Stimulated activated naive CD8-positive, alpha-beta T cell treated with anti-CD3 and anti-CD28 coated beads, Interleukin-15, amount 100 ng/mL, for 72 hours (primary cell): ENCODE results near the gene IPO4.

ENCODE experiments used
- ATAC-seq: fragments of 150-1000 bp; cut with Tn5 transposase; 2 replicates; pipeline ENCODE4 v1.10.0; 2021; ENCODE audit warnings: mild to moderate bottlenecking, moderate library complexity
- DNase-seq, 2 donors: peaks; one replicate each; pipeline ENCODE4 v3.0.0; 2021 to 2022
- H3K27ac Mint-ChIP-seq, 2 donors: one replicate each; pipeline ENCODE4 v1.8.0; 2022; ENCODE audit warnings: mild to moderate bottlenecking in 2 of 2, mixed read lengths in 2 of 2, moderate library complexity in 2 of 2
- H3K27me3 Mint-ChIP-seq: one replicate; pipeline ENCODE4 v1.8.0; 2022; ENCODE audit warnings: mixed read lengths
- H3K4me1 Mint-ChIP-seq: one replicate; pipeline ENCODE4 v1.8.0; 2022; ENCODE audit warnings: mild to moderate bottlenecking, mixed read lengths
- H3K4me3 Mint-ChIP-seq, 2 donors: one replicate each; pipeline ENCODE4 v1.8.0; 2022; ENCODE audit warnings: mild to moderate bottlenecking in 2 of 2, mixed read lengths in 2 of 2, moderate library complexity in 1 of 2
- H3K9me3 Mint-ChIP-seq, 2 donors: one replicate each; pipeline ENCODE4 v1.8.0; 2022; ENCODE audit warnings: mixed read lengths in 2 of 2

IPO4 gene

DNA sequence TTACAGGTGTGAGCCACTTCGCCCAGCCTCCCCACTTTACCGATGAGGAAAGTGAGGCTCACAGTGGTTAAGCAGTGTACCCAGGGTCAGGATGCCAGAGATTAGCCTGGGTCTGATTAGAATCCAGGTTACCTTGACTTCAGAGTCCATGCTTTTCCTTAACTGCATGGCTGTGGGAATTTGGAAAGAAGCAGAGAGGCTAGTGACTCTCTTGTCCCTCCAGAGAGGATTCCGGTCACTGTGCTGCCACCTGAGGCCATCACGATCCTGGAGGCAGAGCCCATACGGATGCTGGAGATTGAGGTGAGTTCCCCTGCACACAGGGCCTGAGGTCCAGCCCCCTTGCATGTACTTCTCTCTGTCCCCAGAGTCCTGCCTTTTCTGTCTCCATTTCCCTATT is 12.0 kb downstream of the IPO4 start:
- Mint-ChIP-seq H3K4me1 (peaks cover 22% of the 10 kb centered on the region), H3K4me3 (no peak overlapping the region), H3K9me3 (no peaks in the 10 kb centered on the region), H3K27ac (no peak overlapping the region), H3K27me3 (no peaks in the 10 kb centered on the region)
- DNase-seq (no peak), ATAC-seq (no peak)

GRCh38 chr14:24172871-24173281 is 15.7 kb downstream of the IPO4 start:
- Mint-ChIP-seq H3K9me3 (no peaks in the 10 kb centered on the region), H3K27ac (peak overlapping the region in 1 of 2 donors; percentile 65), H3K27me3 (no peaks in the 10 kb centered on the region), H3K4me3 (peak overlapping the region; percentile 34 to 95), H3K4me1 (peaks cover 32% of the 10 kb centered on the region)
- DNase-seq (no peak), ATAC-seq (no peak)

- DNase-seq (no peak), ATAC-seq (no peak)
- Mint-ChIP-seq H3K4me1 (peaks cover 37% of the 10 kb centered on the region), H3K27ac (peak overlapping the region; percentile 74 to 88), H3K4me3 (peak overlapping the region; percentile 88 to 95), H3K9me3 (no peaks in the 10 kb centered on the region), H3K27me3 (no peaks in the 10 kb centered on the region)
Measured at GRCh38 chr14:24172261-24172860, 16.3 kb downstream of the IPO4 start.

GRCh38 chr14:24171422-24172260 is 17.0 kb downstream of the IPO4 start, which contains the start of gene REC8:
Gene REC8, plus strand, starts transcription at chr14:24172080. Its CDS starts 473 bp downstream, at chr14:24172553.
- H3K4me1 Mint-ChIP-seq = peaks cover 44% of the 10 kb centered on the region
- DNase-seq = peak; percentile 83 to 88

DNA sequence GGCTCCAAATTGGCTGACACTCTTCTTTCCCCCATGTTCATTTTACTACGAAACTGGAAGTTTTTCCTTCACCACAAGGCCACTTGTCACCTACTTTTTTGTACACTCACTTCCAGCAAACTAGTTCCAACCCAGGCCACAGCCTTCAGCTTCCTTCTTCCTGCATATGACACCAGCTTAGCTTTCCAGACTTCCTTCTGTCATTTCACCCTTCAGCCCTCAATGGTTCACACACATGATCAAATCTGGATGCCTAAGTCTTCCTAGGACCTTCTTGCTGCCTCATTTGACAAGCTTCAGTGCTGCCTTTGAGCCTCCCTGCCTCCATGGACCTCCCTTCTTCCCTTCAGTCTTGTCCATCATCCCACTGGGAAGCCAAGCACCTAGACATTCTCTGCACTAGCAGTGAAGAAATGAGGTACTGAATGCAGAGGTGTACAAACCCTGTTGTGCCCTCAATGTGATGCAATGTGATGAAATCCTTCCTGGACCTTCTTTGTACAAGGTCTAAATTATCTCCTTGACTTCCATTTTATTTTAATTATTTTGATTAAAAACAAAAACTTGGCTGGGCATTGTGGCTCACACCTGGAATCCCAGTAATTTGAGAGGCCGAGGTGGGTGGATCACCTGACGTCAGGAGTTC is 21.0 kb downstream of the IPO4 start:
- Mint-ChIP-seq H3K27ac (peak overlapping the region; percentile 94 to 97), H3K9me3 (no peaks in the 10 kb centered on the region), H3K4me3 (no peak overlapping the region), H3K27me3 (no peaks in the 10 kb centered on the region), H3K4me1 (peaks cover 77% of the 10 kb centered on the region)
- DNase-seq (no peak), ATAC-seq (no peak)

More at GRCh38 chr14:24171422-24172260, 17.0 kb downstream of the IPO4 start, which contains the start of gene REC8:
- Mint-ChIP-seq H3K9me3 (no peaks in the 10 kb centered on the region), H3K27me3 (no peaks in the 10 kb centered on the region), H3K27ac (peak within 1 kb of the TSS; percentile 74 to 92), H3K4me3 (peak within 1 kb of the TSS; percentile 88 to 95)
- peak; percentile 89 for ATAC-seq

- ATAC-seq = no peak
- Mint-ChIP-seq H3K27me3 (no peaks in the 10 kb centered on the region), H3K9me3 (no peaks in the 10 kb centered on the region), H3K4me3 (peak overlapping the region in 1 of 2 donors; percentile 19), H3K27ac (peak overlapping the region; percentile 92 to 94), H3K4me1 (peaks cover 80% of the 10 kb centered on the region)
- no peak for DNase-seq
Measured at GRCh38 chr14:24165785-24166184, 22.8 kb downstream of the IPO4 start.

GRCh38 chr14:24164518-24164991 is 24.1 kb downstream of the IPO4 start:
- Mint-ChIP-seq H3K9me3 (no peaks in the 10 kb centered on the region), H3K4me1 (peaks cover 89% of the 10 kb centered on the region), H3K27ac (peak overlapping the region in 1 of 2 donors; percentile 100), H3K27me3 (no peaks in the 10 kb centered on the region), H3K4me3 (no peak overlapping the region)
- DNase-seq = no peak
- ATAC-seq = no peak

DNA sequence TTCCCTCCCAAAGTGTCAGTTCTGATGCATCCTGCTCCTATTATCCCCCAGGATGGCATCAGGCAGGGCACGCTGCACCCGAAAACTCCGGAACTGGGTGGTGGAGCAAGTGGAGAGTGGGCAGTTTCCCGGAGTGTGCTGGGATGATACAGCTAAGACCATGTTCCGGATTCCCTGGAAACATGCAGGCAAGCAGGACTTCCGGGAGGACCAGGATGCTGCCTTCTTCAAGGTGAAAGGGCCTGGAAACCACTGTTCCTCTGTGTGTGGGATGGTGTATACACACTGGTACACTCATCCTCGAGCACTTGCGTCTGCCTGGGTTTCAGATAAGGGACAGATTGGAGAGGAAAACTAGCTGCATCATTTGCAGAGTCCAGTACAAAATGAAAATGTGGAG is 26.5 kb downstream of the IPO4 start:
- Mint-ChIP-seq H3K9me3 (no peaks in the 10 kb centered on the region), H3K4me3 (peak overlapping the region; percentile 96 to 98), H3K27me3 (no peaks in the 10 kb centered on the region), H3K27ac (peak overlapping the region; percentile 100), H3K4me1 (peaks cover 76% of the 10 kb centered on the region)
- ATAC-seq (no peak), DNase-seq (no peak)

DNA sequence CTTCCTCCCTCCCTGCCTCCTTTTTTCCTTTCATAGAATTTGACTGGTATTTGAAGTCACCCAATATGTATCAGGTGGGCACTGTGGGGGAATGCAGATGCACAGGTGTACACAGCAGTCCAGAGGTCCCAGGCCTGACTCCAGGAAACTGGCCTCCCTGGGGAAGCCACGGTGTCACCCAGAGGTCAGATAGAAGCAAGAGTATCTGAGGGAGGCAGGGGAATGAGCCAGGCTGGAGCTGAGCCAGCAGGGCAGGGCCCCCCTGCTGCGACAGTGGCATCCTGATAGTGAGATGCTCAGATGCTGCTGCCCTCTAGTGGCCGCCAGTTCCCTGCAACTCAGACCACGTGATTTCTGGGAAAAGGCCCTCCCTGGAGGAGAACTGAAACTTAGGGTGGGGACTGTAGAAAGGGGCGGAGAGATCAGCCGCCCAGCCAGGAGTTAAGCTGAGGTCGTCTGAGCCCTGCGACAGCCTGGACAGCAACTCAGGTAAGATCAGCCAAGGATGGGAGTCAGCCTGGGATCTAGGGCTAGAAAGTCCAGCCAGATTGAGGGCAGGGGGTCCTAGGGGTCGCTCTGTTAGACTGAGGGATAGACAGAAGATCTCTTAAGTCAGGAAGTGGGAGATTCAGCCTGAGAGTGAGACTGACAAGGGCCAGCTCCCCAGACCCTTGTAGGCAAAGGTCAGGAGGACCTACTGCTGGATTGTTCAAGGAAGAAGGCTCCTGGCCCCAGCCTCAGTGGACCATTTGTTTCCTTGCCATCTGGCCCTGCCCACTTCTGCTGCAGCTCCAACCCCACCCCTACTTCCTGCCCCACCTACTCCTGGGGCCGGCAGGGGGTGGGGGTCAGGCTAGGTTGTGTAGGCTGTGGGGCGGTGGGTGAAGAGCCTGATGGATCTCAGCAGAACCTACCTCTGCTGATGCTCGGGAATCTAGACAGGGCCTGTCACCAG is 27.5 kb downstream of the IPO4 start, which contains the start of gene IRF9:
Gene IRF9, plus strand, starts transcription at position 416 of the 955 bp plus-strand sequence. CDS start 880 bp downstream, outside the sequence.
- DNase-seq (peak; percentile 98 to 99), ATAC-seq (peak; percentile 91)
- Mint-ChIP-seq H3K4me1 (peaks cover 67% of the 10 kb centered on the region), H3K4me3 (peak within 1 kb of the TSS; percentile 96 to 98), H3K27ac (peak within 1 kb of the TSS; percentile 100), H3K9me3 (no peaks in the 10 kb centered on the region), H3K27me3 (no peaks in the 10 kb centered on the region)

DNA sequence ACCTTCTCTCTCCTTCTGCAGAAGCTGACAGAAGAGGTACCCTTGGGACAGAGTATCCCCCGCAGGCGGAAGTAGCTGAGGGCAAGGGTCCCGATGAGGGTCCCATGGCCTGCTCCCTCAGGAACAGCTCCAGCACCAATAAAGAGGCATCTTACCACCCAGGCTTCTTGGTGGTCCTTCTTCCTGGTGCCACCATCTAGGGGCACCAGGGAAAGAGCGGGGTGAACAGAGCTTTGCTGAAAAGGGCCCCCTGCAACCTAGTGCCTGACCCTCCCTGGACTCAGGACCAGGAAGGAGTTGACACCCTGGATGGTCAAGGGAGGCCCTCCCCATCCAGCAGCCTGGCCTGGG is 28.1 kb downstream of the IPO4 start:
- Mint-ChIP-seq H3K4me1 (peaks cover 60% of the 10 kb centered on the region), H3K4me3 (peak overlapping the region in 1 of 2 donors; percentile 19)

GRCh38 chr14:24159777-24160498 is 28.7 kb downstream of the IPO4 start:
- no peaks in the 10 kb centered on the region for H3K27me3 Mint-ChIP-seq
- H3K9me3 Mint-ChIP-seq = no peaks in the 10 kb centered on the region
- DNase-seq (no peak), ATAC-seq (no peak)
- H3K4me3 Mint-ChIP-seq = peak overlapping the region in 1 of 2 donors; percentile 19
- peaks cover 55% of the 10 kb centered on the region for H3K4me1 Mint-ChIP-seq
- H3K27ac Mint-ChIP-seq = peak overlapping the region; percentile 100

More for the DNA sequence above, 28.1 kb downstream of the IPO4 start:
- DNase-seq = no peak
- Mint-ChIP-seq H3K27ac (peak overlapping the region; percentile 100), H3K9me3 (no peaks in the 10 kb centered on the region), H3K27me3 (no peaks in the 10 kb centered on the region)
- no peak for ATAC-seq

GRCh38 chr14:24157331-24157730 is 31.3 kb downstream of the IPO4 start:
- Mint-ChIP-seq H3K9me3 (no peaks in the 10 kb centered on the region), H3K27me3 (no peaks in the 10 kb centered on the region), H3K4me3 (no peak overlapping the region), H3K27ac (peak overlapping the region; percentile 62 to 76), H3K4me1 (peaks cover 29% of the 10 kb centered on the region)
- no peak for ATAC-seq
- no peak for DNase-seq

DNA sequence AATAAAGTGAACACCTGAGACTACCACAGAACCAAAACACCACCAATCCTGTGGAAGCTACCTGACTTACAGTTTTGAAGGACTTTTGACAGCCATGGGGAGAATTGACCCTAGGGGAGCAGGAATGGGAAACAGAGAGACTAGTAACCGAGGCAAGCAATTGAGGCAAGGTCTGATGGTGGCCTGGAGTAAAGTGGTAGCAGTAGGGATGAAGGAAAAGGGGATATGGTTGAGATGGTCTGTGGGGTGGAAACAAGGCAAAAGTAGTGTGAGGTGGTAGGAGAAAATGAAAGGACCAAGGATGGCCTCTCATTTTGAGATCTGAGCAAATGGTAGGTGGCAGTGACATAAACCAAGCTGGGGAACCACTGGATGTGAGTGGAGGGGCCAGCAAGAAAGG is 31.8 kb downstream of the IPO4 start:
- Mint-ChIP-seq H3K27ac (peak overlapping the region in 1 of 2 donors; percentile 62), H3K4me3 (no peak overlapping the region), H3K4me1 (peaks cover 24% of the 10 kb centered on the region), H3K9me3 (no peaks in the 10 kb centered on the region), H3K27me3 (no peaks in the 10 kb centered on the region)
- ATAC-seq = no peak
- DNase-seq = no peak

- DNase-seq = no peak
- Mint-ChIP-seq H3K4me1 (peaks cover 19% of the 10 kb centered on the region), H3K9me3 (no peaks in the 10 kb centered on the region), H3K27me3 (no peaks in the 10 kb centered on the region), H3K4me3 (no peak overlapping the region), H3K27ac (peak overlapping the region; percentile 7 to 88)
- ATAC-seq = no peak
Measured at GRCh38 chr14:24155100-24155499, 33.5 kb downstream of the IPO4 start.
